Liver (tissue), 9 donors: Measurements from ENCODE around the gene PERCC1. TPM values are rescaled to one million over a fixed set of nuclear protein-coding genes. Genes with fewer than 3 reads are reported as not detected.

Experiments
- DNase-seq: peaks from one replicate; pipeline ENCODE4 v3.0.0-alpha.2; 2017; ENCODE audit warnings: low spot score
- H3K27ac ChIP-seq, 2 donors: one replicate each; pipeline ENCODE4 v1.7.0; 2013; ENCODE audit warnings: inconsistent platforms in 2 of 2, low read length in 2 of 2, control low read depth in 1 of 2, low read depth in 1 of 2, mild to moderate bottlenecking in 1 of 2
- H3K27me3 ChIP-seq, 4 donors: one replicate each; pipeline versions ENCODE4 v1.6.1 to v1.7.0; 2013; ENCODE audit warnings: low read length in 3 of 4, inconsistent platforms in 1 of 4, mild to moderate bottlenecking in 1 of 4, moderate library complexity in 1 of 4; ENCODE audit not compliant: control insufficient read depth in 4 of 4, insufficient read depth in 4 of 4
- H3K36me3 ChIP-seq, 4 donors: one replicate each; pipeline versions ENCODE4 v1.6.1 to v1.7.0; 2013; ENCODE audit warnings: low read length in 3 of 4, mild to moderate bottlenecking in 3 of 4, low read depth in 1 of 4, moderate library complexity in 1 of 4; ENCODE audit not compliant: control insufficient read depth in 4 of 4, insufficient read depth in 3 of 4
- H3K4me1 ChIP-seq, 4 donors: one replicate each; pipeline versions ENCODE4 v1.6.1 to v1.7.0; 2013; ENCODE audit warnings: low read length in 3 of 4, mild to moderate bottlenecking in 3 of 4, moderate library complexity in 1 of 4; ENCODE audit not compliant: control insufficient read depth in 4 of 4, insufficient read depth in 4 of 4
- H3K4me3 ChIP-seq, 3 donors: one replicate each; pipeline versions ENCODE4 v1.6.1 to v1.7.0; 2013; ENCODE audit warnings: low read length in 3 of 3, control low read depth in 1 of 3, low read depth in 1 of 3, mild to moderate bottlenecking in 1 of 3
- H3K9ac ChIP-seq, 2 donors: one replicate each; pipeline ENCODE4 v1.7.0; 2013; ENCODE audit warnings: low read length in 2 of 2, mild to moderate bottlenecking in 2 of 2, moderate library complexity in 2 of 2, control low read depth in 1 of 2, low read depth in 1 of 2
- H3K9me3 ChIP-seq, 4 donors: one replicate each; pipeline versions ENCODE4 v1.6.1 to v1.7.0; 2013; ENCODE audit warnings: low read length in 3 of 4; ENCODE audit not compliant: control insufficient read depth in 4 of 4
- ATF3 ChIP-seq: IDR thresholded peaks from 2 replicates; pipeline ENCODE4 v1.6.1; 2016; ENCODE audit warnings: antibody characterized with exemption
- EGR1 ChIP-seq, 2 donors: IDR thresholded peaks; 2 replicates each; pipeline ENCODE4 v1.6.1; 2016 to 2018; ENCODE audit warnings: antibody characterized with exemption in 2 of 2, low read depth in 2 of 2
- FOXA1 ChIP-seq: IDR thresholded peaks from 2 replicates; pipeline ENCODE4 v1.6.1; 2016; ENCODE audit warnings: antibody characterized with exemption
- FOXA2 ChIP-seq: IDR thresholded peaks from 2 replicates; pipeline ENCODE4 v1.6.1; 2016; ENCODE audit warnings: antibody characterized with exemption
- GABPA ChIP-seq, 2 donors: IDR thresholded peaks in 1 of 2; conservative IDR thresholded peaks in 1 of 2; 2 replicates each; pipeline ENCODE4 v1.6.1; 2016; ENCODE audit warnings: antibody characterized with exemption in 2 of 2, mild to moderate bottlenecking in 1 of 2, moderate library complexity in 1 of 2
- HNF4A ChIP-seq, 2 donors: conservative IDR thresholded peaks; 2 replicates each; pipeline ENCODE4 v1.6.1; 2016; ENCODE audit warnings: antibody characterized with exemption in 2 of 2, mild to moderate bottlenecking in 2 of 2
- NR2F2 ChIP-seq: IDR thresholded peaks from 2 replicates; pipeline ENCODE4 v1.6.1; 2016; ENCODE audit warnings: antibody characterized with exemption
- RAD21 ChIP-seq, 2 donors: IDR thresholded peaks; 2 replicates each; pipeline ENCODE4 v1.6.1; 2016; ENCODE audit warnings: antibody characterized with exemption in 2 of 2, mild to moderate bottlenecking in 2 of 2
- REST ChIP-seq: IDR thresholded peaks from 2 replicates; pipeline ENCODE4 v1.6.1; 2016; ENCODE audit warnings: antibody characterized with exemption, mild to moderate bottlenecking
- RXRA ChIP-seq, 2 donors: IDR thresholded peaks; 2 replicates each; pipeline ENCODE4 v1.6.1; 2017 to 2018; ENCODE audit warnings: antibody characterized with exemption in 2 of 2, mild to moderate bottlenecking in 1 of 2
- SP1 ChIP-seq: IDR thresholded peaks from 2 replicates; pipeline ENCODE4 v1.6.1; 2018; ENCODE audit warnings: antibody characterized with exemption, mild to moderate bottlenecking
- TAF1 ChIP-seq: conservative IDR thresholded peaks from 2 replicates; pipeline ENCODE4 v1.6.1; 2016; ENCODE audit warnings: antibody characterized with exemption, mild to moderate bottlenecking
- YY1 ChIP-seq: IDR thresholded peaks from 2 replicates; pipeline ENCODE4 v1.6.1; 2016; ENCODE audit warnings: antibody characterized with exemption, mild to moderate bottlenecking
- ZBTB33 ChIP-seq: IDR thresholded peaks from 2 replicates; pipeline ENCODE4 v1.6.1; 2016; ENCODE audit warnings: antibody characterized with exemption
- WGBS: extraction: QIAGEN DNeasy Blood & Tissue Kit; methylation state at CpG from one replicate; pipeline ENCODE4 v1.1.7; 2013; 5-methylcytosine and 5-hydroxymethylcytosine counted together
- polyA plus RNA-seq, 2 donors: library from polyadenylated mRNA; stranded (reverse) in 1 of 2; unstranded in 1 of 2; fragments of 200-250 nt in 1 of 2; fragments of >200 nt in 1 of 2; fragmentation: Nextera tagmentation in 1 of 2; extraction: Ambion mirVana in 1 of 2; gene quantifications; one replicate each; pipeline versions ENCODE4 v1.2.1 to v1.2.3, GENCODE V29; 2013 to 2015
- total RNA-seq, 2 donors: library from RNA; depleted of rRNA; stranded (reverse); fragments of >200 nt; gene quantifications; one replicate each; pipeline ENCODE4 v1.2.3, GENCODE V29; 2014
- TF ChIP-seq, protein P1 (sequence below): IDR thresholded peaks from 2 replicates; pipeline ENCODE4 v1.6.1; 2016; ENCODE audit warnings: antibody characterized with exemption
- donor health status: healthy.
- donor health status: healthy.
- donor health status: healthy.
- donor health status: healthy.
- donor health status: healthy.

Gene PERCC1
- total and polyA plus RNA-seq, 4 donors: 0.50 to 4.7 TPM; not detected in 2

- no peak for TF ChIP-seq EGR1 (IDR thresholded peaks at IDR 0.05; ENCODE audit: low read depth in 2 of 2)
These were observed 45.6 kb upstream of the PERCC1 start (continued) for GRCh38 chr16:1385232-1385631.

DNA sequence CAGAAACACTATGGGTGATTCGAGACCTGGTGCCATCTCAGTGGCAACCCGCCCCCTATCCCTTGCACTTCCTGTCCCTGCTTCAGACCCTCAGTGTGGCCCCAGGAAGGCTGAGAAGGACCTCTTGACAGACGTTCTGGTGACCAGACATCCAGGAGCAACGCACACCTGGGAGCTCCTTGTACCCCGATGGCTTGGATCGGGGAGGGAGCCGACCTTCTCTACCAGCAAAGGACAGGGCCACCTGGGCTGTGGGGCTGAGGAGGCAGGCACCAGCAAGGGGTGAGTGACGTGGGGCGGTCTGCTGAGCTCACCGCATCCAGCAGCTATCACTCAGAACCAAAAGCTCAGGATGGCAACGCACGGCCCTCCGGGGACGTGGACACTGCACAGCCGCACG lies 43.5 kb upstream of the PERCC1 start:
- H3K27me3 ChIP-seq: no peaks in the 10 kb centered on the region
- no peaks in the 10 kb centered on the region for H3K9me3 ChIP-seq
- H3K36me3 ChIP-seq: peaks cover 10 to 49% (median 15%) of the 10 kb centered on the region in 4 donors
- 95% methylated on average over 16 of the region's 16 CpGs for WGBS
- H3K4me3 ChIP-seq: no peak overlapping the region
- no peak overlapping the region for H3K27ac ChIP-seq
- DNase-seq: no peak
- H3K4me1 ChIP-seq: no peaks in the 10 kb centered on the region
- no peak for TF ChIP-seq ATF3
- no peak for TF ChIP-seq TAF1
- TF ChIP-seq GABPA (IDR thresholded peaks at IDR 0.05 in 1 of 2, conservative IDR thresholded peaks at IDR 0.05 in 1 of 2): no peak
- TF ChIP-seq FOXA2: no peak
- no peak for TF ChIP-seq YY1
- no peak for TF ChIP-seq SP1
- TF ChIP-seq RXRA (IDR thresholded peaks at IDR 0.05): no peak
- TF ChIP-seq HNF4A (conservative IDR thresholded peaks at IDR 0.05): no peak
- H3K9ac ChIP-seq: no peak overlapping the region

GRCh38 chr16:1389762-1390161 lies 41.1 kb upstream of the PERCC1 start:
- H3K36me3 ChIP-seq: peaks cover 20 to 58% (median 21%) of the 10 kb centered on the region in 4 donors
- H3K9me3 ChIP-seq: no peaks in the 10 kb centered on the region
- 96% methylated on average over 7 of the region's 7 CpGs for WGBS
- no peaks in the 10 kb centered on the region for H3K27me3 ChIP-seq
- TF ChIP-seq YY1: no peak
- no peak for TF ChIP-seq ZBTB33
- no peak for TF ChIP-seq SP1
- no peak for TF ChIP-seq GABPA (IDR thresholded peaks at IDR 0.05 in 1 of 2, conservative IDR thresholded peaks at IDR 0.05 in 1 of 2)
- no peak for TF ChIP-seq EGR1 (IDR thresholded peaks at IDR 0.05; ENCODE audit: low read depth in 2 of 2)
- no peak for TF ChIP-seq FOXA1
- TF ChIP-seq NR2F2: no peak
- no peak for TF ChIP-seq RAD21 (IDR thresholded peaks at IDR 0.05)
- TF ChIP-seq TAF1: no peak
- no peak for TF ChIP-seq ATF3
- no peak overlapping the region for H3K4me3 ChIP-seq
- H3K27ac ChIP-seq: no peak overlapping the region
- DNase-seq: no peak
- H3K4me1 ChIP-seq: no peaks in the 10 kb centered on the region
- no peak overlapping the region for H3K9ac ChIP-seq

DNA sequence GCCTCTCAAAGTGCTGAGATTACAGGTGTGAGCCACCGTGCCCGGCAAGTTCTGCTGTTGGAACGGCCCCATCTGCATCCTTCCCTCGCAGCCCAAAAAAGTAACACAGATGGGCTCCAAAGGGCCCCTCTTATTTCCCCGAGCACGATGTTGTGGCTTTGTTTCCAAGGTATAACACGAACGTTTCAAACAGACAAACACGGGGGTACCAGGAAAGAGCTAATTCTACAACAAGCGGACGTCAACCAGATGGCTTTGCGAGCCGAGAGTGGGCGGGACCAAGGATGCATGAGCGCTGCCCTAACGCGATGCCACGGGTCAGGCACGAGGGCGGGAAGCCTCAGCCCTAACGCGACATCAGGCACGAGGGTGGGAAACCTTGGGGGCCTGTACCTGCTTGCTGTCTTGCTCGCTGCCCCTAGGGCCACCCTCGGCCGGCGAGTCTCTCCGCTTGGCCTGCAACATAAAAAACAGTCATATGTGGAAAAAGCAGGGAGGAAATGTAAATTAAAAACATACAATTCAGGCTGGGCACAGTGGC lies 40.6 kb upstream of the PERCC1 start:
- WGBS: 90% methylated on average over 28 of the region's 28 CpGs
- Histone ChIP-seq H3K9ac (no peak overlapping the region), H3K27me3 (no peaks in the 10 kb centered on the region), H3K4me3 (no peak overlapping the region), H3K4me1 (no peaks in the 10 kb centered on the region), H3K27ac (no peak overlapping the region), H3K9me3 (no peaks in the 10 kb centered on the region), H3K36me3 (peaks cover 16 to 54% (median 19%) of the 10 kb centered on the region in 4 donors)
- no peak for DNase-seq
- TF ChIP-seq FOXA1 (no peak), SP1 (no peak), ZBTB33 (no peak), YY1 (no peak), REST (no peak), FOXA2 (no peak)
- TF ChIP-seq, protein P1, sequence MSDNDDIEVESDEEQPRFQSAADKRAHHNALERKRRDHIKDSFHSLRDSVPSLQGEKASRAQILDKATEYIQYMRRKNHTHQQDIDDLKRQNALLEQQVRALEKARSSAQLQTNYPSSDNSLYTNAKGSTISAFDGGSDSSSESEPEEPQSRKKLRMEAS: no peak
